ENCODE results near the gene FADS2.

FADS2 gene

GRCh38 chr11:61827571-61828378 lies at the start of gene FADS2:
Gene FADS2 (plus strand): TSS chr11:61828300. CDS start chr11:61828391, 91 bp downstream.
- FAIRE-seq: no peak
- DNase-seq (ENCODE audit: insufficient read length, low spot score): no peak

GRCh38 chr11:61778357-61778886 lies 49.7 kb upstream of the FADS2 start:
- no peak for TF ChIP-seq POLR2A (IDR thresholded peaks at IDR 0.05; ENCODE audit: low read depth, low read length)
- no peak for DNase-seq (ENCODE audit: insufficient read length, low spot score)
- FAIRE-seq: no peak

More at GRCh38 chr11:61827571-61828378, at the start of gene FADS2:
- peak; percentile 90 for TF ChIP-seq POLR2A (IDR thresholded peaks at IDR 0.05; ENCODE audit: low read depth, low read length)

GRCh38 chr11:61778920-61779650 lies 49.0 kb upstream of the FADS2 start:
- TF ChIP-seq POLR2A (IDR thresholded peaks at IDR 0.05; ENCODE audit: low read depth, low read length): 0 out of 2 replicates have a peak, but pooled peaks have one; percentile 10
- DNase-seq (ENCODE audit: insufficient read length, low spot score) (no peak), FAIRE-seq (no peak)

DNA sequence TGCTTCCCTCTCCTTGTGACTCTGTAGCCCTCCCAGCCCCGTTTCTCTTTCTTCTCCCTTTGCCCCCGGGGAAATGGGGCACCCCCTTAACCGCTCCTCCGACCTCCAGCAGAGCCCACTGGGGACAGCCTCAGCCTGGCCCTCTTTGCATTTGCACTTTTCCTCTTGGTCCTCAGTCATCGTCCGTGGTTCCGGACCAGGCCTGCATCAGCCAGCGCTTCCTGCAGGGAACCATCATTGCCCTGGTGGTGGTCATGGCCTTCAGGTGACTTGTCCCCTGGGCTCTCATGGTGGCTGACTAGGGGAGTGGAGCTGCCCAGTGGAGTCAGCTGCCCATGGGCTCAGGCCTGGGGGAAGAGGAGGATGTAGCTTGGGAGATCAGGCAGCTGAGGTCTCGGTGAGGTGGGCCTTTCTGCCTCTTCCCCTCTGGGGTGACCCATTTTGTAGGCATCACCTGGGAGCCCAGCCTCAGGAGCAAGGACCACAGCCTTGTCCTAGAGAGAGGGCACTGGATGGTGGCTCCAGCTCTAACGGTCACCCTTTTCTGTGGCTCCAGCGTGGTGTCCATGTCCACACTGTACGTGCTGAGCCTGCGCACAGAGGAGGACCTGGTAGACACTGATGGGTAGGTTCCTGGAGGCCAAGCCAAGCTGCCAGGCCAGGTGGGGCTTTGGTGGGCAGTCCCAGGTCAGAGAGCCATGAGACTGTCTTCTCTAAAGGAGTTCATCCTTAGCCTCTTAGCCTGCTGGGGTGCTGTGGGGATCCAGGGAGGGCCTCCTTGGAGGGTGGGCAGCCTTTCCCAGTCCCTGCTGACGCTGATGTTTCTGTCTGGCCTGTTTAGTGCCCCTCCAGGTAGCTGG lies 48.2 kb upstream of the FADS2 start:
- FAIRE-seq: no peak
- TF ChIP-seq POLR2A (IDR thresholded peaks at IDR 0.05; ENCODE audit: low read depth, low read length): no peak

GRCh38 chr11:61780581-61781162 lies 47.4 kb upstream of the FADS2 start:
- FAIRE-seq (no peak), DNase-seq (ENCODE audit: insufficient read length, low spot score) (no peak)
- TF ChIP-seq POLR2A (IDR thresholded peaks at IDR 0.05; ENCODE audit: low read depth, low read length): no peak

More for the DNA sequence above, 48.2 kb upstream of the FADS2 start:
- DNase-seq (ENCODE audit: insufficient read length, low spot score): no peak

DNA sequence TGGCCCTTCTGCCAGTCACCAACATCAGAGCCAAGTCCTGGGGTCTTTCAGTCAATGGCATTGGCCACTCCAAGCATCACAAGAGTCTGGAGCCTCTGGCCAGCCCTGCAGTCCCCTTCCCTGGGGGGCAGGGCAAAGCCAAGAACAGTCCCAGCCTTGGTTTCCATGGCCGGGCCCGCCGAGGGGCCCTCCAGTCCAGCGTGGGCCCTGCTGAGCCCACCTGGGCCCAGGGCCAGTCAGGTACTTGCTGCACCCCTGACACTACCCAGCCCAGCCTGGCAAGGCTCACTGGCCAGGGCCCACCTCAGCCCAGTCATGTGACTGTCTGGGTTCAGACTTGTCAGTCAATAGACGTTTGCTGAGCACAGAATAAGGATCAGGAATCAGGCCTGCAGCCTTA lies 46.5 kb upstream of the FADS2 start:
- no peak for TF ChIP-seq POLR2A (IDR thresholded peaks at IDR 0.05; ENCODE audit: low read depth, low read length)
- DNase-seq (ENCODE audit: insufficient read length, low spot score): no peak
- no peak for FAIRE-seq

DNA sequence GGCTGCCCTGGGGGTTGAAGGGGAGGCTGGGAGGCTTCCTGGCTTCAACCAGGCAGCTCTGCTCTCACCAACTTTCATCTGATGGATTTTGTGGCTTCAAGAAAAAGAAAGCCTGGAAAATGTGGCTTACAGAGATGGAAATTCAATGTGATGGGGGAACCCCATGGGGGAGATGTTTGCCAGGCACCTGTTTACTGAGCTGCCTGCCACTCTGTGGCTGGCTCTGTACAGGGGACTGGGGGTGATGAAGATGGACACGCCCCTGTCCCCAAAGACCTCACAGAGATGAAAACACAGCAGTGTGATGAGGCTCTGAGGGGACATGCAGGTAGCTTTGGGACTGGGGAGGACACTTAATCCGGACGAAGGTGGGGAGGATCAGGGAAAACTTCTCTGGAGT lies 45.8 kb upstream of the FADS2 start:
- TF ChIP-seq POLR2A (IDR thresholded peaks at IDR 0.05; ENCODE audit: low read depth, low read length): no peak
- FAIRE-seq (no peak), DNase-seq (ENCODE audit: insufficient read length, low spot score) (no peak)

GRCh38 chr11:61782841-61783240 lies 45.3 kb upstream of the FADS2 start:
- FAIRE-seq (no peak), DNase-seq (ENCODE audit: insufficient read length, low spot score) (no peak)
- TF ChIP-seq POLR2A (IDR thresholded peaks at IDR 0.05; ENCODE audit: low read depth, low read length): no peak

DNA sequence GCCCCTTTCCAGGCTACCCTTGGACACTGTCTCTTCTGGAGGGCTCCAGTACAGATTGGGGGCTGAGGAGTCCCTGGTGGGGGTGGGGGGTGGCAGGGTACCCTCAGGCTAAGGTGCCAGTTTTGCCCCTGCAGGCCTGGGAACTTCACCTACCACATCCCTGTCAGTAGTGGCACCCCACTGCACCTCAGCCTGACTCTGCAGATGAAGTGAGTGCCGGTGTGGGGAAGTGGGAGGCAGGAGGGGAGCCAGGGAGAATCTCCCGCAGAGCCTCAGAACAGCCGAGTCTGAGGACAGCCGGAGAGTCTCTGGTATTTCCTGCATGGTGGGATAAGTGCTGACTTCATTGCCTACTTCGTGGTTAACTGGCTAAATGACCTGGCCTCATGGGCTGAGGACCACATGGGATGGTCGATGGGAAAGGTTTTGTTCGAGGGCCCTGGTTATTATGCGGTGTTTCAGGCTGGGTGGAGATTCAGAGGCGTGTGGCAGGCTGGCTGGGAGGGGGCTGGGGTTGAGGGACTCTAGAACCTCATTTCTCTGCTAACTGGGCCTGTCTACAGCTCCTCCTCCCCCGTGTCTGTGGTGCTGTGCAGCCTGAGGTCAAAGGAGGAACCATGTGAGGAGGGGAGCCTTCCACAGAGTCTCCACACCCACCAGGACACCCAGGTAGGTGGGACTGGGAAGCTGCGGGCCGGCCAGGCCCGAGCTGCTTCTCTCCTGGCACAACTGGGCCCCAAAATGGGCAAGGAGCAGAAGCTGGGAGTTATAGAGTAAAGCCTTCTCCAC lies 44.2 kb upstream of the FADS2 start:
- TF ChIP-seq POLR2A (IDR thresholded peaks at IDR 0.05; ENCODE audit: low read depth, low read length): no peak
- FAIRE-seq (no peak), DNase-seq (ENCODE audit: insufficient read length, low spot score) (no peak)

GRCh38 chr11:61784506-61784805 lies 43.6 kb upstream of the FADS2 start:
- DNase-seq (ENCODE audit: insufficient read length, low spot score) (no peak), FAIRE-seq (no peak)
- TF ChIP-seq POLR2A (IDR thresholded peaks at IDR 0.05; ENCODE audit: low read depth, low read length): no peak

DNA sequence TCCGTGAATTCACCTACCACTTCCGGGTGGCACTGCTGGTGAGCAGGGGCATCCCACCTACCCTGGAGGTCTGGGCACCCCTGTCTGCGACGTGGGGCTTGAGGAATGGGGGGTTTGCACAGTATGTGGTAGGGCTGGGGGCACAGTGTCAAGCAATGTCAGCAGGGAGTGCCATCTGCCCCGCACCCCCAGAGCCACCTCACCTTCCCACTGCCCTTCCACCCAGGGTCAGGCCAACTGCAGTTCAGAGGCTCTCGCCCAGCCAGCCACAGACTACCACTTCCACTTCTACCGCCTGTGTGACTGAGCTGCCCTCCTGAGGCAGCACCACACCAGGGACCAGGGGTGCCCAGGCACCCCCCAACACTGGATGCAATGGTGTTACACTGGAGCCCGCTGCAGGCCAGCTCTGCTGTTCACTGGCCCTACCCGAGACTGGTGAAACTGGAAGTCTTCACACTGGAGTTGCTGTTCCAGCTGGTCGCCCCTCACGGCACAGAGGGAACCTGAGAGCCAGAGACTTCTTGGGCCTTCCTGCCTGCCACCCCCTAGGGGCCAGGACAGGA lies 42.2 kb upstream of the FADS2 start:
- no peak for TF ChIP-seq POLR2A (IDR thresholded peaks at IDR 0.05; ENCODE audit: low read depth, low read length)
- FAIRE-seq (no peak), DNase-seq (ENCODE audit: insufficient read length, low spot score) (no peak)

GRCh38 chr11:61787928-61788491 lies 40.1 kb upstream of the FADS2 start:
- FAIRE-seq (no peak), DNase-seq (ENCODE audit: insufficient read length, low spot score) (peak; percentile 54)
- no peak for TF ChIP-seq POLR2A (IDR thresholded peaks at IDR 0.05; ENCODE audit: low read depth, low read length)

Data from H54 (cell line).